GM18868 (cell line): ENCODE data around the gene DHX8.
"Not testable (repeated sequence)": the region's sequence is repeated elsewhere in the genome, so short reads cannot be mapped to it uniquely, and the experiment has no call there.

Experiments used
- ATAC-seq: cut with Tn5 transposase; IDR thresholded peaks from one replicate; pipeline ENCODE4 v1.9.1; 2021; ENCODE audit warnings: mild to moderate bottlenecking, moderate library complexity; ENCODE audit not compliant: unreplicated experiment

The DHX8 gene

GRCh38 chr17:43483674-43484551 lies at the start of gene DHX8:
DHX8 (plus strand) TSS chr17:43483975; CDS start chr17:43484038, 63 bp downstream.
- peak; percentile 90 for ATAC-seq

- ATAC-seq: no peak
These were observed 48.9 kb upstream of the DHX8 start for GRCh38 chr17:43434902-43435319.

- no peak for ATAC-seq
These were observed 46.0 kb upstream of the DHX8 start for GRCh38 chr17:43437756-43438155.

GRCh38 chr17:43438626-43439025 lies 45.1 kb upstream of the DHX8 start:
- ATAC-seq: no peak

GRCh38 chr17:43439041-43439440 lies 44.7 kb upstream of the DHX8 start:
- ATAC-seq: no peak

- ATAC-seq: no peak
These were observed 41.1 kb upstream of the DHX8 start for GRCh38 chr17:43442711-43443110.

GRCh38 chr17:43443381-43443780 lies 40.4 kb upstream of the DHX8 start:
- no peak for ATAC-seq

GRCh38 chr17:43444223-43445008 lies 39.4 kb upstream of the DHX8 start:
- no peak for ATAC-seq

GRCh38 chr17:43445009-43445589 lies 38.7 kb upstream of the DHX8 start:
- no peak for ATAC-seq

- ATAC-seq: no peak
These were observed 37.0 kb upstream of the DHX8 start for GRCh38 chr17:43446773-43447172.

GRCh38 chr17:43448720-43449469 lies 34.9 kb upstream of the DHX8 start:
- ATAC-seq: no peak

- ATAC-seq: no peak
These were observed 34.1 kb upstream of the DHX8 start for GRCh38 chr17:43449470-43450248.

GRCh38 chr17:43450791-43451190 lies 33.0 kb upstream of the DHX8 start:
- ATAC-seq: not testable (repeated sequence)

- not testable (repeated sequence) for ATAC-seq
These were observed 32.0 kb upstream of the DHX8 start for GRCh38 chr17:43451741-43452140.

GRCh38 chr17:43453331-43453812 lies 30.4 kb upstream of the DHX8 start:
- ATAC-seq: no peak

- no peak for ATAC-seq
These were observed 28.9 kb upstream of the DHX8 start for GRCh38 chr17:43454868-43455267.

GRCh38 chr17:43456029-43456428 lies 27.7 kb upstream of the DHX8 start:
- no peak for ATAC-seq

GRCh38 chr17:43456661-43457361 lies 27.0 kb upstream of the DHX8 start:
- no peak for ATAC-seq

GRCh38 chr17:43457362-43457692 lies 26.4 kb upstream of the DHX8 start:
- ATAC-seq: no peak
